H9 (cell line): ENCODE results near the gene SAFB. TPM values are rescaled to one million over a fixed set of nuclear protein-coding genes. Genes with fewer than 3 reads are reported as not detected.
"Not testable (repeated sequence)": the region's sequence is repeated elsewhere in the genome, so short reads cannot be mapped to it uniquely, and the experiment has no call there.

Experiments used
- DNase-seq: peaks from one replicate; pipeline ENCODE4 v3.0.0-alpha.2; 2017
- H2AFZ ChIP-seq: one replicate; pipeline ENCODE4 v1.6.1; 2013; ENCODE audit warnings: mild to moderate bottlenecking, low read length, control low read depth, moderate library complexity
- H2AK5ac ChIP-seq: 2 replicates; pipeline ENCODE4 v1.6.1; 2013; ENCODE audit warnings: low read length, control low read depth, mixed read lengths; ENCODE audit not compliant: insufficient read length
- H2BK120ac ChIP-seq: one replicate; pipeline ENCODE4 v1.6.1; 2013; ENCODE audit warnings: low read depth, mild to moderate bottlenecking, low read length, control low read depth, inconsistent platforms; ENCODE audit not compliant: poor library complexity, severe bottlenecking
- H2BK12ac ChIP-seq: 2 replicates; pipeline ENCODE4 v1.6.1; 2013; ENCODE audit warnings: low read length, control low read depth, mixed read lengths, low read depth; ENCODE audit not compliant: insufficient read length
- H2BK15ac ChIP-seq: 2 replicates; pipeline ENCODE4 v1.6.1; 2013; ENCODE audit warnings: low read depth, low read length, control low read depth
- H2BK20ac ChIP-seq: one replicate; pipeline ENCODE4 v1.6.1; 2013; ENCODE audit warnings: low read depth, mild to moderate bottlenecking, low read length, control low read depth, inconsistent platforms; ENCODE audit not compliant: poor library complexity, severe bottlenecking
- H2BK5ac ChIP-seq: 2 replicates; pipeline ENCODE4 v1.6.1; 2013; ENCODE audit warnings: low read length, control low read depth, mixed read lengths; ENCODE audit not compliant: insufficient read length
- H3K14ac ChIP-seq: 2 replicates; pipeline ENCODE4 v1.6.1; 2013; ENCODE audit warnings: low read length, control low read depth; ENCODE audit not compliant: insufficient read depth
- H3K18ac ChIP-seq: 2 replicates; pipeline ENCODE4 v1.6.1; 2013; ENCODE audit warnings: low read depth, mild to moderate bottlenecking, mixed read lengths, low read length, control low read depth; ENCODE audit not compliant: insufficient read length
- H3K23ac ChIP-seq: 2 replicates; pipeline ENCODE4 v1.6.1; 2013; ENCODE audit warnings: low read length, control low read depth, mixed read lengths, low read depth; ENCODE audit not compliant: insufficient read length
- H3K23me2 ChIP-seq: 2 replicates; pipeline ENCODE4 v1.6.1; 2013; ENCODE audit warnings: low read depth, mild to moderate bottlenecking, mixed read lengths, low read length, control low read depth; ENCODE audit not compliant: insufficient read length, poor library complexity, severe bottlenecking
- H3K27ac ChIP-seq: 2 replicates; pipeline ENCODE4 v1.5.1; 2013; ENCODE audit warnings: low read length, control low read depth, mixed read lengths, low read depth; ENCODE audit not compliant: insufficient read length
- H3K27me3 ChIP-seq: 2 replicates; pipeline ENCODE4 v1.6.1; 2013; ENCODE audit warnings: low read length, control low read depth, inconsistent platforms; ENCODE audit not compliant: insufficient read depth
- H3K4ac ChIP-seq: 2 replicates; pipeline ENCODE4 v1.6.1; 2013; ENCODE audit warnings: low read depth, mild to moderate bottlenecking, control low read depth, inconsistent platforms, low read length, moderate library complexity
- H3K4me1 ChIP-seq: 2 replicates; pipeline ENCODE4 v1.6.1; 2013; ENCODE audit warnings: low read length, control low read depth, inconsistent platforms; ENCODE audit not compliant: insufficient read depth
- H3K4me2 ChIP-seq: 2 replicates; pipeline ENCODE4 v1.6.1; 2013; ENCODE audit warnings: low read length, control low read depth, mixed read lengths; ENCODE audit not compliant: insufficient read length, insufficient read depth
- H3K56ac ChIP-seq: 2 replicates; pipeline ENCODE4 v1.6.1; 2013; ENCODE audit warnings: low read depth, mild to moderate bottlenecking, mixed read lengths, low read length, control low read depth; ENCODE audit not compliant: insufficient read length
- H3K79me1 ChIP-seq: 2 replicates; pipeline ENCODE4 v1.6.1; 2013; ENCODE audit warnings: low read depth, mild to moderate bottlenecking, moderate library complexity, low read length, control low read depth, inconsistent platforms; ENCODE audit not compliant: insufficient read depth, poor library complexity, severe bottlenecking
- H3K79me2 ChIP-seq: 2 replicates; pipeline ENCODE4 v1.6.1; 2013; ENCODE audit warnings: low read length, control low read depth, inconsistent platforms; ENCODE audit not compliant: insufficient read depth
- H3K9ac ChIP-seq: 2 replicates; pipeline ENCODE4 v1.6.1; 2013; ENCODE audit warnings: low read length, control low read depth, mixed read lengths; ENCODE audit not compliant: insufficient read length; ENCODE audit errors: extremely low read depth
- H3K9me3 ChIP-seq: one replicate; pipeline ENCODE4 v1.6.1; 2013; ENCODE audit warnings: low read depth, low read length, inconsistent platforms; ENCODE audit not compliant: control insufficient read depth
- H3T11ph ChIP-seq: one replicate; pipeline ENCODE4 v1.6.1; 2013; ENCODE audit warnings: mild to moderate bottlenecking, low read length, control low read depth, inconsistent platforms
- H4K20me1 ChIP-seq: one replicate; pipeline ENCODE4 v1.6.1; 2013; ENCODE audit not compliant: control insufficient read depth, insufficient read length, insufficient read depth
- H4K5ac ChIP-seq: 2 replicates; pipeline ENCODE4 v1.6.1; 2013; ENCODE audit warnings: low read depth, mild to moderate bottlenecking, mixed read lengths, low read length, control low read depth; ENCODE audit not compliant: insufficient read length
- H4K8ac ChIP-seq: replicated peaks from 2 replicates; pipeline ENCODE4 v1.6.1; 2013; ENCODE audit warnings: low read length, control low read depth, mixed read lengths, low read depth; ENCODE audit not compliant: insufficient read length
- H4K91ac ChIP-seq: 2 replicates; pipeline ENCODE4 v1.6.1; 2013; ENCODE audit warnings: low read depth, mild to moderate bottlenecking, moderate library complexity, mixed read lengths, low read length, control low read depth; ENCODE audit not compliant: insufficient read length
- H3K27ac Mint-ChIP-seq, 3 experiments: 2 replicates in 2 of 3; 3 replicates in 1 of 3; pipeline ENCODE4 v1.8.0; 2020 to 2021; ENCODE audit warnings: mixed read lengths in 3 of 3, mild to moderate bottlenecking in 1 of 3, moderate library complexity in 1 of 3
- H3K27me3 Mint-ChIP-seq: 2 replicates; pipeline ENCODE4 v1.8.0; 2021; ENCODE audit warnings: low read depth, mild to moderate bottlenecking, moderate library complexity, mixed read lengths
- H3K36me3 Mint-ChIP-seq, 3 experiments: 2 replicates in 2 of 3; 3 replicates in 1 of 3; pipeline ENCODE4 v1.8.0; 2020 to 2021; ENCODE audit warnings: low read depth in 3 of 3, mixed read lengths in 3 of 3; ENCODE audit not compliant: insufficient read depth in 1 of 3
- H3K4me1 Mint-ChIP-seq, 2 experiments: 2 replicates each; pipeline ENCODE4 v1.8.0; 2020; ENCODE audit warnings: mixed read lengths in 2 of 2
- H3K4me3 Mint-ChIP-seq, 2 experiments: 2 replicates in 1 of 2; 3 replicates in 1 of 2; pipeline ENCODE4 v1.8.0; 2020 to 2021; ENCODE audit warnings: mild to moderate bottlenecking in 2 of 2, mixed read lengths in 2 of 2, moderate library complexity in 1 of 2
- H3K9me3 Mint-ChIP-seq, 2 experiments: 2 replicates in 1 of 2; 3 replicates in 1 of 2; pipeline ENCODE4 v1.8.0; 2020; ENCODE audit warnings: mild to moderate bottlenecking in 2 of 2, mixed read lengths in 2 of 2, moderate library complexity in 1 of 2
- CTCF ChIP-seq: fragments of 200-600 bp; sonication (generic); conservative IDR thresholded peaks from 3 replicates; pipeline ENCODE4 v1.8.0; 2021; ENCODE audit warnings: antibody characterized with exemption, mild to moderate bottlenecking
- WGBS: extraction: QIAGEN DNeasy Blood & Tissue Kit; methylation state at CpG from one replicate; pipeline ENCODE4 v1.1.7; 2013; ENCODE audit warnings: missing lambda C conversion rate, low lambda C conversion rate, mixed read lengths; ENCODE audit not compliant: insufficient read length; ENCODE audit errors: extremely low coverage; 5-methylcytosine and 5-hydroxymethylcytosine counted together
- total RNA-seq: library from RNA; stranded (reverse); gene quantifications from 2 replicates; pipeline ENCODE4 v1.2.1, GENCODE V29; 2021

SAFB gene
- total RNA-seq, 1 experiment from 2014 or later: 110 TPM

DNA sequence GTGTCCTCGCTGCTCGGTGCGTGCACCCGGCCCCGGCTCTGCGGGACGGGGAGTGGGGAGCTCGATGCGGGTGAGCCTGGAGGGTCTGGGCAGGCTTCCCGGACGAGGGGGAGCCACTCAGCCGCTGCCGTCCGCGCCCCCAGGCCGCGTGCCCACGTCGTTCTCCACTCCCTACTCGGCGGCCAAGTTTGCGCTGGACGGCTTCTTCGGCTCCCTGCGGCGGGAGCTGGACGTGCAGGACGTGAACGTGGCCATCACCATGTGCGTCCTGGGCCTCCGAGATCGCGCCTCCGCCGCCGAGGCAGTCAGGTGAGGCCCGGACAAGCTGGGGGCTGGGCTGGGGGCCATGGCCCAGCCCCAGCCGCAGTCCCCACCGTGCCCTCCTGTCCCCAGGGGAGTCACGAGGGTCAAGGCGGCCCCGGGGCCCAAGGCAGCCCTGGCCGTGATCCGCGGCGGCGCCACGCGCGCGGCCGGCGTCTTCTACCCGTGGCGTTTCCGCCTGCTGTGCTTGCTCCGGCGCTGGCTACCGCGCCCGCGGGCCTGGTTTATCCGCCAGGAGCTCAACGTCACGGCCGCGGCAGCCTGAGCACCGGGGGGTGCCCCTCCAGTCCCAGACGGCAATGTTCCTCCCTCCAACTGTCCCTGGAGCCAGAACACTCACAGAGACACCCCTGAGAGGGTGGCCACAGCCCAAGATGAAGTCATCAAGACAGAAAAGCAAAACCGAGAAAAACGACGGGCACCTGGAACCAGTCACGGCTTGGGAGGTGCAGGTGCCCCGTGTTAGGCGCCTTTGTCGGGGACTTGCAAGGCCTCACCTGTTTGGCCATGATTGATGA, 64.7 kb downstream of the SAFB start:
- no peak overlapping the region for H2AK5ac ChIP-seq
- H3K27ac ChIP-seq: no peak overlapping the region
- H3K79me2 ChIP-seq: peaks cover 14% of the 10 kb centered on the region; the same call in 1 of the 2 replicates
- H3K36me3 Mint-ChIP-seq: peaks cover 16 to 23% (median 16%) of the 10 kb centered on the region in 3 experiments
- no peaks in the 10 kb centered on the region for H4K20me1 ChIP-seq
- H3K23me2 ChIP-seq: peaks cover 5% of the 10 kb centered on the region
- no peak overlapping the region for H3K56ac ChIP-seq
- no peak overlapping the region for H4K8ac ChIP-seq
- H3K4ac ChIP-seq: no peak overlapping the region
- H3K4me1 ChIP-seq: no peaks in the 10 kb centered on the region
- no peak overlapping the region for H3T11ph ChIP-seq
- H3K9me3 ChIP-seq: no peaks in the 10 kb centered on the region
- peaks cover 4 to 14% of the 10 kb centered on the region in 2 experiments for H3K4me1 Mint-ChIP-seq
- no peak overlapping the region for H4K5ac ChIP-seq
- no peak overlapping the region for H3K27ac Mint-ChIP-seq
- no peak overlapping the region for H4K91ac ChIP-seq
- H2BK12ac ChIP-seq: no peak overlapping the region
- no peak overlapping the region for H3K9ac ChIP-seq
- no peak overlapping the region for H2BK15ac ChIP-seq
- H2BK120ac ChIP-seq: no peak overlapping the region
- H3K4me2 ChIP-seq: no peak overlapping the region
- no peak overlapping the region for H2AFZ ChIP-seq
- H3K79me1 ChIP-seq: no peaks in the 10 kb centered on the region
- peak; percentile 37 for DNase-seq
- no peaks in the 10 kb centered on the region for H3K27me3 ChIP-seq
- peak; percentile 17; the same call in 1 of the 3 replicates for TF ChIP-seq CTCF
- no peak overlapping the region for H3K18ac ChIP-seq
- H3K4me3 Mint-ChIP-seq: peak overlapping the region in 1 of 2 experiments; percentile 81; a peak in 1 of 5 replicates
- peaks cover 3% of the 10 kb centered on the region for H3K27me3 Mint-ChIP-seq
- H3K23ac ChIP-seq: no peak overlapping the region
- no CpG with 5 or more reads among the region's 76 CpGs for WGBS
- H3K14ac ChIP-seq: no peak overlapping the region
- no peak overlapping the region for H2BK20ac ChIP-seq
- no peak overlapping the region for H2BK5ac ChIP-seq
- H3K9me3 Mint-ChIP-seq: peaks cover 5 to 6% of the 10 kb centered on the region in 2 experiments; a peak in 2 of 5 replicates

- H3K14ac ChIP-seq, H3K9ac ChIP-seq, H3K27me3 Mint-ChIP-seq, H4K8ac ChIP-seq, H3K9me3 ChIP-seq, H3K27me3 ChIP-seq, H3K27ac Mint-ChIP-seq, H3K9me3 Mint-ChIP-seq, H3K27ac ChIP-seq, H4K20me1 ChIP-seq, H3K4me1 ChIP-seq, H3K4ac ChIP-seq, H4K5ac ChIP-seq, H2BK15ac ChIP-seq, H3K4me2 ChIP-seq, H2AK5ac ChIP-seq, H2BK12ac ChIP-seq, DNase-seq, H2BK5ac ChIP-seq, H3K23me2 ChIP-seq, H3K56ac ChIP-seq, H3K79me1 ChIP-seq, H3K23ac ChIP-seq, H3K18ac ChIP-seq, H2AFZ ChIP-seq, H2BK20ac ChIP-seq, H4K91ac ChIP-seq, H2BK120ac ChIP-seq, H3T11ph ChIP-seq: not testable (repeated sequence)
- H3K4me1 Mint-ChIP-seq: peaks cover 4 to 15% of the 10 kb centered on the region in 2 experiments
- no CpG with 5 or more reads among the region's 13 CpGs for WGBS
- peaks cover 14% of the 10 kb centered on the region; the same call in 1 of the 2 replicates for H3K79me2 ChIP-seq
- peaks cover 22 to 31% (median 24%) of the 10 kb centered on the region in 3 experiments for H3K36me3 Mint-ChIP-seq
- peak overlapping the region in 1 of 2 experiments; percentile 27; a peak in 2 of 5 replicates for H3K4me3 Mint-ChIP-seq
Observed at GRCh38 chr19:5688262-5688881, 65.5 kb downstream of the SAFB start.
